OCI-LY1 (cell line): ENCODE results near the gene TMEM42.

Source experiments
- H2AFZ ChIP-seq: fragments of 200-600 bp; sonication (generic), shearing (Covaris generic); 2 replicates; pipeline ENCODE4 v1.6.0; 2014; ENCODE audit warnings: antibody characterized with exemption, mild to moderate bottlenecking, low read length
- H3F3A ChIP-seq: fragments of 200-600 bp; sonication (generic), shearing (Covaris generic); 2 replicates; pipeline ENCODE4 v1.6.0; 2014; ENCODE audit warnings: mild to moderate bottlenecking, antibody characterized with exemption, low read length, moderate library complexity; ENCODE audit not compliant: insufficient read depth
- H3K27ac ChIP-seq: fragments of 200-600 bp; sonication (generic); 2 replicates; pipeline ENCODE4 v1.5.1; 2014; ENCODE audit warnings: low read length, mixed run types, mild to moderate bottlenecking, low read depth; ENCODE audit not compliant: poor library complexity, severe bottlenecking
- H3K27me3 ChIP-seq: fragments of 200-600 bp; sonication (generic); 2 replicates; pipeline ENCODE4 v1.6.0; 2014; ENCODE audit warnings: antibody characterized with exemption, mild to moderate bottlenecking, low read length, moderate library complexity; ENCODE audit not compliant: insufficient read depth
- H3K36me3 ChIP-seq: fragments of 200-600 bp; sonication (generic); 2 replicates; pipeline ENCODE4 v1.6.1; 2014; ENCODE audit warnings: mild to moderate bottlenecking, antibody characterized with exemption, low read length, moderate library complexity, mixed read lengths; ENCODE audit not compliant: insufficient read depth
- H3K4me1 ChIP-seq: fragments of 200-600 bp; sonication (generic); 2 replicates; pipeline ENCODE4 v1.5.1; 2014; ENCODE audit warnings: mild to moderate bottlenecking, low read length, moderate library complexity; ENCODE audit not compliant: insufficient read depth, severe bottlenecking
- H3K4me2 ChIP-seq: fragments of 200-600 bp; sonication (generic), shearing (Covaris generic); 2 replicates; pipeline ENCODE4 v1.6.1; 2014; ENCODE audit warnings: low read length
- H3K4me3 ChIP-seq: fragments of 200-600 bp; sonication (generic); 2 replicates; pipeline ENCODE4 v1.5.1; 2014; ENCODE audit warnings: low read length, low read depth, mild to moderate bottlenecking, mixed read lengths; ENCODE audit not compliant: poor library complexity, severe bottlenecking
- H3K79me2 ChIP-seq: fragments of 200-600 bp; shearing (Covaris generic); 2 replicates; pipeline ENCODE4 v1.6.1; 2016; ENCODE audit warnings: mixed run types, low read length, mixed read lengths; ENCODE audit not compliant: insufficient read depth
- H3K9ac ChIP-seq: fragments of 200-600 bp; sonication (generic), shearing (Covaris generic); 2 replicates; pipeline ENCODE4 v1.6.1; 2014; ENCODE audit warnings: mild to moderate bottlenecking, low read length, mixed read lengths
- H3K9me2 ChIP-seq: fragments of 200-600 bp; sonication (generic), shearing (Covaris generic); 2 replicates; pipeline ENCODE4 v1.6.1; 2014; ENCODE audit warnings: low read depth, mild to moderate bottlenecking, low read length, mixed read lengths
- H3K9me3 ChIP-seq: fragments of 200-600 bp; shearing (Covaris generic); 2 replicates; pipeline ENCODE4 v1.6.1; 2014; ENCODE audit warnings: low read length, mixed read lengths
- H4K20me1 ChIP-seq: fragments of 200-600 bp; sonication (generic), shearing (Covaris generic); 2 replicates; pipeline ENCODE4 v1.6.0; 2016; ENCODE audit warnings: mild to moderate bottlenecking, low read length; ENCODE audit not compliant: insufficient read depth
- CTCF ChIP-seq: fragments of 200-600 bp; sonication (generic), shearing (Covaris generic); IDR thresholded peaks from 2 replicates; pipeline ENCODE4 v1.5.1; 2017; ENCODE audit warnings: mild to moderate bottlenecking, antibody characterized with exemption, low read length, moderate library complexity, mixed read lengths
- EZH2 ChIP-seq: fragments of 200-600 bp; sonication (generic), shearing (Covaris generic); IDR thresholded peaks from 2 replicates; pipeline ENCODE4 v1.8.0; 2017; ENCODE audit warnings: borderline replicate concordance, mixed run types, mild to moderate bottlenecking, antibody characterized with exemption, low read length, moderate library complexity, mixed read lengths

The TMEM42 gene

DNA sequence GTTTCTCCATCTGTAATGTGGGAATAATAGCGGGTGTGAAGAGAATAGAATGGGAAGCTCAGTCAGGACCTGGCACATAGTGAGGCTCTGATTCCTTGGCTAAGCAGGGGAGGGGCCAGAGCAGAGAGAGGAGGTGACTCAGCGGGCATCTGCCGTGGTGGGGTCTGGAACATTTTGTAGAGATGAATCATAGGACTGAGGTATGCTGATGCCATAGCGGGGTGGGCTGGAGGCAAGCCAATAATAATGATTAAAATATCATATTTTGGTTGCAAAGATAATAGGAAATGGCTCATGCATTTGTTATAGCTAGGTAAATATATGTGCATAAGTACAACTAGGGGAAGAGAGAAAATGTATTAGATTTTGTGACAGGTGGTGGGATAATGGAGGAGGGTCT is 23.9 kb downstream of the TMEM42 start:
- Histone ChIP-seq H3K4me2 (no peak overlapping the region), H2AFZ (no peak overlapping the region), H4K20me1 (no peaks in the 10 kb centered on the region), H3K27ac (no peak overlapping the region), H3F3A (no peaks in the 10 kb centered on the region), H3K4me3 (no peak overlapping the region), H3K4me1 (no peaks in the 10 kb centered on the region), H3K9me2 (no peaks in the 10 kb centered on the region), H3K9ac (no peak overlapping the region), H3K9me3 (no peaks in the 10 kb centered on the region), H3K36me3 (no peaks in the 10 kb centered on the region), H3K27me3 (0 out of 2 replicates have a peak, but pooled peaks cover 4% of the 10 kb centered on the region), H3K79me2 (no peaks in the 10 kb centered on the region)
- no peak for TF ChIP-seq EZH2
- no peak for TF ChIP-seq CTCF

GRCh38 chr3:44886561-44886960 is 24.8 kb downstream of the TMEM42 start:
- H3K4me2 ChIP-seq, result no peak overlapping the region
- H3K9me2 ChIP-seq, result no peaks in the 10 kb centered on the region
- H3K27me3 ChIP-seq, result 0 out of 2 replicates have a peak, but pooled peaks cover 4% of the 10 kb centered on the region
- H3K9ac ChIP-seq, result no peak overlapping the region
- no peak overlapping the region for H3K27ac ChIP-seq
- H3K4me3 ChIP-seq, result no peak overlapping the region
- no peaks in the 10 kb centered on the region for H3K79me2 ChIP-seq
- no peaks in the 10 kb centered on the region for H4K20me1 ChIP-seq
- TF ChIP-seq CTCF (no peak), EZH2 (no peak)
- no peaks in the 10 kb centered on the region for H3K36me3 ChIP-seq
- H3K4me1 ChIP-seq, result no peaks in the 10 kb centered on the region
- no peak overlapping the region for H2AFZ ChIP-seq
- H3K9me3 ChIP-seq, result no peaks in the 10 kb centered on the region
- no peaks in the 10 kb centered on the region for H3F3A ChIP-seq

DNA sequence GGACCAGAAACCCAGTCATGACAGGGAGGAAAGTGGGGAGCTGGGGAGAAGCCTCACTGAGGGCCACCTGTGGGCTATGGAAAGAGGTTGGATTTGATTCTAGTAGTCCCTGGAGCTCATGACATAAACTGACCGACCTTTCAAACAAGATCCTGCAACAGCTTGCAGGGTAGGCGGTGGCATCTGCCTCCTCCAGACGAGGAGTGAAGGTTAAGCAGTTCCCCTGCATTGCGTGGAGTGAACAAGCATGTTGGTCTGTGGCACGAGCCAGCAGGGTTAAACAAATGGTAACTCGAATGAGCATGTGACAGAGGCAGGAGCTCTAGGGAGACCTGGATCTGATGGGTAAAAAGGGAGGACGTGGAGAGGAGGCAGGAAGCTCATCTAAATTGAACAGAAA is 25.4 kb downstream of the TMEM42 start:
- H3K36me3 ChIP-seq, result no peaks in the 10 kb centered on the region
- no peaks in the 10 kb centered on the region for H3K9me3 ChIP-seq
- no peaks in the 10 kb centered on the region for H4K20me1 ChIP-seq
- no peak overlapping the region for H3K27ac ChIP-seq
- H2AFZ ChIP-seq, result no peak overlapping the region
- 0 out of 2 replicates have a peak, but pooled peaks cover 4% of the 10 kb centered on the region for H3K27me3 ChIP-seq
- H3F3A ChIP-seq, result no peaks in the 10 kb centered on the region
- no peaks in the 10 kb centered on the region for H3K9me2 ChIP-seq
- no peaks in the 10 kb centered on the region for H3K79me2 ChIP-seq
- no peak overlapping the region for H3K4me3 ChIP-seq
- TF ChIP-seq CTCF, result no peak
- TF ChIP-seq EZH2, result no peak
- no peak overlapping the region for H3K9ac ChIP-seq
- H3K4me2 ChIP-seq, result no peak overlapping the region
- H3K4me1 ChIP-seq, result no peaks in the 10 kb centered on the region
